ENCODE results near the gene JOSD2.

GRCh38 chr19:50481351-50482149, 29.4 kb downstream of the JOSD2 start:
- no peak for TF ChIP-seq CTCF (IDR thresholded peaks at IDR 0.05; ENCODE audit: low read length)
- TF ChIP-seq EZH2 (optimal IDR thresholded peaks at IDR 0.05; ENCODE audit: low read depth, low read length) = no peak
- TF ChIP-seq EZH2phosphoT487 (IDR thresholded peaks at IDR 0.05; ENCODE audit: low read length) = no peak
